MM.1S (cell line): ENCODE measurements around the gene ANKRD13A.

Experiments used
- CTCF ChIP-seq: fragments of 300-600 bp; sonication (generic); IDR thresholded peaks from 2 replicates; pipeline ENCODE4 v1.5.1; 2016; ENCODE audit warnings: antibody characterized with exemption, low read length, mixed read lengths
- EZH2 ChIP-seq: fragments of 300-600 bp; sonication (generic); optimal IDR thresholded peaks from 2 replicates; pipeline ENCODE3; 2017; ENCODE audit warnings: low read depth, mild to moderate bottlenecking, antibody characterized with exemption, low read length, mixed read lengths

GRCh38 chr12:109998904-109999648 lies at the start of gene ANKRD13A:
- TF ChIP-seq CTCF (no peak), EZH2 (no peak)
